Endothelial cell of umbilical vein (primary cell): ENCODE measurements around the gene TNFRSF11A. TPM values are rescaled to one million over a fixed set of nuclear protein-coding genes. Genes with fewer than 3 reads are reported as not detected.
A peak's percentile ranks its signal among the peaks of the same experiment; 100 is the strongest.

ENCODE experiments used
- BruUV-seq: library from RNA; stranded (reverse); fragments of 400-500 nt; replicated peaks from 2 replicates; lab custom pipeline; 2021; lab: Mats Ljungman, UMichigan
- CTCF ChIA-PET: fragments of 300-600, 350-600 bp; sonication (Branson Sonifier 250); formaldehyde crosslinking; loops from one replicate; lab custom pipeline; 2021; ENCODE audit warnings: antibody characterized with exemption, inconsistent platforms; lab: Charles Lee
- POLR2A ChIA-PET: fragments of 300-600, 350-600 bp; sonication (Branson Sonifier 250); formaldehyde crosslinking; loops from one replicate; lab custom pipeline; 2021; ENCODE audit warnings: antibody characterized with exemption, inconsistent platforms; lab: Charles Lee
- DNase-seq: peaks from one replicate; pipeline ENCODE4 v3.0.0-alpha.2; 2011; ENCODE audit warnings: low read depth, low spot score
- FAIRE-seq: peaks from 2 replicates; lab custom pipeline; 2011; peaks lifted over from hg19 to GRCh38; lab: Jason Lieb, UNC
- H2AFZ ChIP-seq: 2 replicates; pipeline ENCODE4 v1.6.0; 2012; ENCODE audit warnings: low read depth, low read length, control low read depth, inconsistent platforms
- H3K27ac ChIP-seq: 2 replicates; pipeline ENCODE4 v1.5.1; 2011; ENCODE audit warnings: low read depth, mild to moderate bottlenecking, control low read depth, low read length, moderate library complexity; ENCODE audit not compliant: insufficient read depth
- H3K27me3 ChIP-seq, 2 experiments: 2 replicates each; pipeline versions ENCODE4 v1.6.0 to v1.6.1; 2011; ENCODE audit warnings: low read length in 2 of 2, mixed read lengths in 1 of 2; ENCODE audit not compliant: control insufficient read depth in 2 of 2, insufficient read depth in 2 of 2
- H3K36me3 ChIP-seq, 2 experiments: 2 replicates in 1 of 2; 3 replicates in 1 of 2; pipeline ENCODE4 v1.5.1; 2011; ENCODE audit warnings: low read length in 2 of 2, mild to moderate bottlenecking in 1 of 2, moderate library complexity in 1 of 2; ENCODE audit not compliant: control insufficient read depth in 2 of 2, insufficient read depth in 2 of 2; ENCODE audit errors: extremely low read depth in 1 of 2
- H3K4me1 ChIP-seq: 3 replicates; pipeline ENCODE4 v1.5.1; 2011; ENCODE audit warnings: mild to moderate bottlenecking, low read length; ENCODE audit not compliant: control insufficient read depth, insufficient read depth; ENCODE audit errors: extremely low read depth
- H3K4me2 ChIP-seq: 2 replicates; pipeline ENCODE4 v1.6.1; 2011; ENCODE audit warnings: low read length, control low read depth, mixed read lengths; ENCODE audit not compliant: insufficient read depth
- H3K4me3 ChIP-seq, 3 experiments: fragments of 200-600 bp in 1 of 3; sonication (generic), shearing (Covaris generic) in 1 of 3; replicated peaks in 1 of 3; 2 replicates each; pipeline ENCODE4 v1.5.1; 2011 to 2016; ENCODE audit warnings: control low read depth in 3 of 3, low read length in 3 of 3, mild to moderate bottlenecking in 2 of 3, inconsistent platforms in 1 of 3, low read depth in 1 of 3, moderate library complexity in 1 of 3; ENCODE audit not compliant: insufficient read depth in 1 of 3
- H3K79me2 ChIP-seq: 2 replicates; pipeline ENCODE4 v1.6.0; 2012; ENCODE audit warnings: low read length, inconsistent platforms; ENCODE audit not compliant: control insufficient read depth, insufficient read depth
- H3K9ac ChIP-seq: replicated peaks from 2 replicates; pipeline ENCODE3; 2011; ENCODE audit warnings: low read length, control low read depth; ENCODE audit not compliant: insufficient read depth; ENCODE audit errors: extremely low read depth
- H3K9me1 ChIP-seq: replicated peaks from 3 replicates; pipeline ENCODE4 v1.6.0; 2011; ENCODE audit warnings: mild to moderate bottlenecking, low read length; ENCODE audit not compliant: control insufficient read depth, insufficient read depth; ENCODE audit errors: extremely low read depth
- H3K9me3 ChIP-seq: replicated peaks from 2 replicates; pipeline ENCODE4 v1.5.1; 2012; ENCODE audit warnings: low read length, inconsistent platforms; ENCODE audit not compliant: control insufficient read depth, insufficient read depth
- H4K20me1 ChIP-seq: replicated peaks from 2 replicates; pipeline ENCODE3; 2011; ENCODE audit warnings: mild to moderate bottlenecking, low read length; ENCODE audit not compliant: control insufficient read depth, insufficient read depth; ENCODE audit errors: extremely low read depth
- EZH2 ChIP-seq: IDR thresholded peaks from 2 replicates; pipeline ENCODE4 v1.6.1; 2012; ENCODE audit warnings: borderline replicate concordance, low read depth, mild to moderate bottlenecking, moderate library complexity, low read length, inconsistent platforms; ENCODE audit not compliant: severe bottlenecking
- FOS ChIP-seq: IDR thresholded peaks from 2 replicates; pipeline ENCODE4 v1.6.1; 2011; ENCODE audit warnings: mild to moderate bottlenecking, low read length, moderate library complexity, borderline replicate concordance; ENCODE audit not compliant: insufficient read depth
- POLR2A ChIP-seq: IDR thresholded peaks from 2 replicates; pipeline ENCODE4 v1.6.1; 2012; ENCODE audit warnings: low read depth, mild to moderate bottlenecking, control low read depth, low read length
- dilution Hi-C: fragments of 300-500 bp; cut with MboI; formaldehyde crosslinking; loops from one replicate; pipeline ENCODE4 v1.15.0; 2019; ENCODE audit warnings: low sequenced_read_pairs; ENCODE audit not compliant: extremely low pct_ligation_motif_present
- intact Hi-C: fragments of 100-400 bp; cut with micrococcal nuclease; formaldehyde crosslinking; loops from one replicate; pipeline ENCODE4 v1.10.0; 2022
- polyA plus RNA-seq, 4 experiments: library from polyadenylated mRNA; depleted of rRNA in 3 of 4; stranded (reverse) in 3 of 4; unstranded in 1 of 4; fragments of >200 nt; gene quantifications; 2 replicates each; pipeline versions ENCODE4 v1.2.1 to v1.2.3, GENCODE V29; 2011 to 2012; ENCODE audit warnings: missing spikeins in 1 of 4
- total RNA-seq: library from RNA; stranded (reverse); gene quantifications from 2 replicates; pipeline ENCODE4 v1.2.3, GENCODE V29; 2021
- TF ChIP-seq, protein P1 (sequence below), 2 donors: IDR thresholded peaks; 1 replicate in 1 of 2; 2 replicates in 1 of 2; pipeline ENCODE4 v1.5.1; 2011; ENCODE audit warnings: low read length in 2 of 2, mild to moderate bottlenecking in 2 of 2, moderate library complexity in 2 of 2, control low read depth in 1 of 2, inconsistent platforms in 1 of 2, low read depth in 1 of 2; ENCODE audit not compliant: insufficient read depth in 1 of 2; ENCODE audit errors: extremely low read depth in 1 of 2

TNFRSF11A gene
- total and polyA plus RNA-seq, 2 donors (not counting 3 experiments of a cell fraction or from before 2014, with no cell fraction given) = 10.4 to 11.1 TPM

GRCh38 chr18:62346333-62347088 is 21.4 kb downstream of the TNFRSF11A start:
- no peak overlapping the region for H3K4me3 ChIP-seq
- no peaks in the 10 kb centered on the region for H3K36me3 ChIP-seq
- H3K4me2 ChIP-seq = peak overlapping the region; percentile 77
- no peak for TF ChIP-seq FOS
- TF ChIP-seq, protein P1, sequence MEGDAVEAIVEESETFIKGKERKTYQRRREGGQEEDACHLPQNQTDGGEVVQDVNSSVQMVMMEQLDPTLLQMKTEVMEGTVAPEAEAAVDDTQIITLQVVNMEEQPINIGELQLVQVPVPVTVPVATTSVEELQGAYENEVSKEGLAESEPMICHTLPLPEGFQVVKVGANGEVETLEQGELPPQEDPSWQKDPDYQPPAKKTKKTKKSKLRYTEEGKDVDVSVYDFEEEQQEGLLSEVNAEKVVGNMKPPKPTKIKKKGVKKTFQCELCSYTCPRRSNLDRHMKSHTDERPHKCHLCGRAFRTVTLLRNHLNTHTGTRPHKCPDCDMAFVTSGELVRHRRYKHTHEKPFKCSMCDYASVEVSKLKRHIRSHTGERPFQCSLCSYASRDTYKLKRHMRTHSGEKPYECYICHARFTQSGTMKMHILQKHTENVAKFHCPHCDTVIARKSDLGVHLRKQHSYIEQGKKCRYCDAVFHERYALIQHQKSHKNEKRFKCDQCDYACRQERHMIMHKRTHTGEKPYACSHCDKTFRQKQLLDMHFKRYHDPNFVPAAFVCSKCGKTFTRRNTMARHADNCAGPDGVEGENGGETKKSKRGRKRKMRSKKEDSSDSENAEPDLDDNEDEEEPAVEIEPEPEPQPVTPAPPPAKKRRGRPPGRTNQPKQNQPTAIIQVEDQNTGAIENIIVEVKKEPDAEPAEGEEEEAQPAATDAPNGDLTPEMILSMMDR (IDR thresholded peaks at IDR 0.05; ENCODE audit: extremely low read depth in 1 of 2, insufficient read depth in 1 of 2, low read depth in 1 of 2, low read length in 2 of 2) = no peak
- no peak for TF ChIP-seq EZH2
- no peak for TF ChIP-seq POLR2A
- no peak for DNase-seq
- dilution Hi-C loops (no loop called here), intact Hi-C loops (no loop called here)
- CTCF ChIA-PET = interaction anchor here (0.9 to 1.4 kb wide), 5 partner anchors 11 to 79 kb away, joined by 3 to 4 read pairs (median 3); no protein-coding TSS in a partner anchor
- H3K9me1 ChIP-seq = no peaks in the 10 kb centered on the region
- POLR2A ChIA-PET = no interaction called here
- no peaks in the 10 kb centered on the region for H4K20me1 ChIP-seq
- H3K4me1 ChIP-seq = peaks cover 15% of the 10 kb centered on the region
- no peaks in the 10 kb centered on the region for H3K79me2 ChIP-seq
- H3K9me3 ChIP-seq = no peaks in the 10 kb centered on the region
- H3K9ac ChIP-seq = no peak overlapping the region
- peak overlapping the region; percentile 71 for H2AFZ ChIP-seq
- FAIRE-seq = no peak
- peak overlapping the region; percentile 61 for H3K27ac ChIP-seq
- BruUV-seq = no TSS peak
- H3K27me3 ChIP-seq = no peaks in the 10 kb centered on the region
